ENCODE measurements around the gene TM9SF2.
"Not testable (repeated sequence)": the region's sequence is repeated elsewhere in the genome, so short reads cannot be mapped to it uniquely, and the experiment has no call there.

DNA sequence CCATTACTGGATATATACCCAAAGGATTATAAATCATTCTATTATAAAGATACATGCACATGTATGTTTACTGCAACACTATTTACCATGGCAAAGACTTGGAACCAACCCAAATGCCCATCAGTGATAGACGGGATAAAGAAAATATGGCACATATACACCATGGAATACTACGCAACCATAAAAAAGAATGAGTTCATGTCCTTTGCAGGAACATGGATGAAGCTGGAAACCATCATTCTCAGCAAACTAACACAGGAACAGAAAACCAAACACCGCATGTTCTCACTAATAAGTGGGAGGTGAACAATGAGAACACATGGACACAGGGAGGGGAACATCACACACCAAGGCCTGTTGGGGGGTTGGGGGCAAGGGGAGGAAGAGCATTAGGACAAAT lies 9.5 kb upstream of the TM9SF2 start:
- not testable (repeated sequence) for TF ChIP-seq CTCF (IDR thresholded peaks at IDR 0.05; ENCODE audit: insufficient read depth, low read length, poor library complexity, severe bottlenecking); EZH2phosphoT487 (conservative IDR thresholded peaks at IDR 0.05; ENCODE audit: low read length)
